ENCODE measurements around the gene APLF.
A peak's percentile ranks its signal among the peaks of the same experiment; 100 is the strongest.
"Not testable (repeated sequence)": the region's sequence is repeated elsewhere in the genome, so short reads cannot be mapped to it uniquely, and the experiment has no call there.

APLF gene

DNA sequence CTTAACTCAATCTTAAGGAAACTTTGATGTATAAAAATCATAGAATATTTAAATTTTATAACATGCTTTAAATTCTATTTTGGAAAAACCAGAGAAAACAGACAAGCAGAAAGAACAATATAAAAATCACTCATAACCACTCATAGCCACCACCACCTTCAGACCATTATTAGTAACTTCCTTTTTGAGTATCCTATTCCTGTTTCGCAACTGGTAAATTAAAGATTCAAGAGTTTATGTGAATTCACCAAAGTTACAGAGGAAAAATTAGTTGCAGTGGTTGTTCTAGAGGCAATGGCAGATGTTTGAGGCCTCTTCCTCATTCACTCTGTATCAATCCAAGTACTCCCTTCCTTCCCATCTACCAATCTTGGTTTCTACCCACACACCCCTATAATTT is 126.7 kb downstream of the APLF start:
- DNase-seq, result no peak

DNA sequence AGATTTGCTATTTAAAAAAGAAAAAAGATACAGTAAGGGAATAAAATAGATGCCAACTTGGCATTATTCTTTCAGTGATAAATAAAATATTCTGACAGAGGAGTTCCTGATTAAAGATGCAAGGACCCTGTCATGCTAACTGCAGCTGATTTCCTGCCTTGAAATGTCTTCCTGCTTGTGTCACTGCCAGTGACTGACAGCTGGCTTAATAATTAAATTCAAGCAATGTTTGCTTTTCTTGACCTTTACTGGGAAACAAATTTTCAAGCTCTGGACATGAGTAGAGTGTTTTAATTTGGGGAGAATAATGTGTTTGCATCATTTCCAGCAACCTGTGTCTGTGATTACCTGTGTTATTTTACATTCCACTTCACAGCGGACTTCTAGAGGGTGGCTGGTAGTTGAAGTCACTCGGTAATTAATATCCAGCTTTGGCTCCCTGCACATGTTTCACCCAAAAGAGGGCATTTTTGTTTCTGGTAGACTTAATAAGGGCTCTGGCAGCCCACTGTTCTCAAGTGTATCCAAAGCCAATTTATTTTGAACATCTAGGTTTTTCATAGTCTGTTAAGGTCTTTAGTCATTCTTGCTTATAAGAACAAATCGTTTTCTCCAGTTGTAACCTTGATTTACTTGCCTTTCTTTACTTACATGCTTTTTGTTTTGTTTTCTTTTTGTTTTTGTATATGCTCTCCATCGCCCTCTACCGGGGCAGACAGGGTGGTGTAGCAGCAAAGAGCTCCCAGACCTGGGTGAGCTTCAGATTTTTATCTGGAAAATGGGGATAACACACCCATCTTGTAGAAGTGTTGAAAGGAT is 127.5 kb downstream of the APLF start:
- DNase-seq, result peak; percentile 57

DNA sequence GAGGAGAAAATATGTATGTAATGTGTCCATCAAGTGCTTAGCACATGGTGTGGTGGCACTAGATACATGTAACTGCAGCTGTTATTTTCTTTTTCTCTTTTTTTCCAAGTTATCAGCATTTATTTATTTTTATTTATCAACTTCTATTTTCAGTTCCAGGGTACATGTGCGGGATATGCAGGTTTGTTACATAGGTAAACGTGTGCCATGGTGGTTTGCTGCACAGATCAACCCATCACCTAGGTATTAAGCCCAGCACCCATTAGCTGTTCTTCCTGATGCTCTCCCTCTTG is 128.1 kb downstream of the APLF start:
- DNase-seq, result not testable (repeated sequence)

DNA sequence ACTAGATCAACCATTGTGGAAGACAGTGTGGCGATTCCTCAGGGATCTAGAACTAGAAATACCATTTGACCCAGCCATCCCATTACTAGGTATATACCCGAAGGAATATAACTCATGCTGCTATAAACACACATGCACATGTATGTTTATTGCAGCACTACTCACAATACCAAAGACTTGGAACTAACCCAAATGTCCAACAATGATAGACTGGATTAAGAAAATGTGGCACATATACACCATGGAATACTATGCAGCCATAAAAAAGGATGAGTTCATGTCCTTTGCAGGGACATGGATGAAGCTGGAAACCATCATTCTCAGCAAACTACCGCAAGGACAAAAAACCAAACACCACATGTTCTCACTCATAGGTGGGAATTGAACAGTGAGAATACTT is 133.1 kb downstream of the APLF start:
- DNase-seq, result not testable (repeated sequence)

DNA sequence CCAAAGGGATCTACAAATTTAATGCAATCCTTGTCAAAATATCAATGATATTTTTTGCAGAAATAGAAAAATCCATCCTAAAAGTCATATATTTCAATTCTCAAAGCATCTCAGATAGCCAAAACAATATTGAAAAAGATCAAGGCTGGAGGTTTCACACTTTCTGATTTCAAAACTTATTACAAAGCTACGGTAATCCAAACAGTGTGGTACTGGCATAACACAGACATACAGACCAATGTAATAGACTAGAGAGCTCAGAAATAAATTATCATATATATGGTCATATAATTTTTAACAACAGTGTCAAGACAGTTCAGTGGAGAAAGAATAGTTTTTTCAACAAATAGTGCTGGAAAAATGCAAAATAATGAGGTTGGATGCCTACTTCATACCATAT is 135.7 kb downstream of the APLF start:
- DNase-seq, result no peak

DNA sequence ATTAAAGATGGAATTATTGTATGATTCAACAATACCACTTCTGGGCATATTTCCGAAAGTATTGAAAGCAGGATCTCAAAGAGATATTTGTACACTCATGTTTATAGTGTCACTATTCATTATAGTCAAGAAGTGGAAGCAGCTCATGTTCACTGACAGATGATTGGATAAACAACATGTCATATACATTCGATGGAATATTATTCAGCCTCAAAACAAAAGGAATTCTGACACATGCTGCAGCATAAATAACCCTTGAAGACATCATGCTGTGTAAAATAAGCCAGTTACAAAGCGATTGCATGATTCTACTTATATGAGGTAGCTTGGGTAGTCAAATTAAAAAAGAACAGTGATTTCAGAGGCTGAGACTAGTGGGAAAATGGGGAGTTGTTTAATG is 136.7 kb downstream of the APLF start:
- no peak for DNase-seq

DNA sequence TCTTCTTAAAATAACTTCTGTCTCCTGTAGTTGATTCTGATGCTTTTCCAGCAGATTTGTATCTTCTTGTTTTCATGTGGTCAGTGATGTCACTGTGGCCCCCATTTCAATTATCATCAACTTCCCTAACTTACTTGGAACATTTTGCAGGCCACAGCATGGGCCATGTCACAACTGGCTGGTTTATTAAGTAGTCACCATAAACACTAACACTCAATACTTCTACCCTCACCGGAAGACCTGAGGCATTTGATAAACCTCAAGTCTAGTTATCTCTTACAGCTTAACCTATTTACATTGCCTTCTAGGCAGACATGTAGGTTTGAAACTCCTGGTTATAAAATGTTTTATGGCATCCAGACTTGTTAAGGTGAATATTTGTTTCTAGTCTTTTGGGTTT is 138.6 kb downstream of the APLF start:
- no peak for DNase-seq

DNA sequence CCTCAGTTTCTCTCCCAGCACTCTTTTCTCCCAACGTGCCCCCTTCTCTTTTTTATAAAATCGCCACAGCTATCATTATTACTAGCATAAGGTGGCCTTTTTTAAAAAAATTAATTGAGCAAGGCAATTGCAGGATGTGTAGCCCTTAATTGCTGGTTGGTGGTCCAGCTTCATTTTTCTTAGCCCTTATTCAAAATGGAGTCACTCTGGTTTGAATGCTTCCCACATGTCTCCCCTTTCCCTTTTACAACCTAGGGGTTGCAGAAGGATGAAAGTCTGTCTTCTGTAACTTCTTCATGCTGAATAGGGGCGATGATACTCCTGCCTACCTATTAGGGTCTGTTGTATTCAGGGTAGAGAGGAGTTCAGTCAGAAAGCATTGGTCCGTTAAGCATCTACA is 139.4 kb downstream of the APLF start:
- DNase-seq, result no peak

DNA sequence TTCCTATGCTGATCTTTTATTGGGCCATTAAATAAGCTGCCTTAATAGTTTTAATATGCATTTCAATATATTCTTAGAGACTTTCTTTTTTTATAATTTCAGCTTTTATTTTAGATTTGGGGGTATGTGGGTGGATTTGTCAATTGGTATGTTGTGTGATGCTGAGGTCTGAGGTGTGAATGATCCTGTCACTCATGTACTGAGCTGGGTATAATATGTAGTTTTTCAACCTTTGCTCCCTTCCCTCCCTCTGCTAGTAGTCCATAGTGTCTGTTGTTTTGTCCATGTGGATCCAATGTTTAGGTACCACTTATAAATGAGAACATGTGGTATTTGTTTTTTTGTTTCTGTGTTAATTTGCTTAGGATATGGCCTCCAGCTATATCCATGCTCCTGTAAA is 140.5 kb downstream of the APLF start:
- DNase-seq, result no peak

DNA sequence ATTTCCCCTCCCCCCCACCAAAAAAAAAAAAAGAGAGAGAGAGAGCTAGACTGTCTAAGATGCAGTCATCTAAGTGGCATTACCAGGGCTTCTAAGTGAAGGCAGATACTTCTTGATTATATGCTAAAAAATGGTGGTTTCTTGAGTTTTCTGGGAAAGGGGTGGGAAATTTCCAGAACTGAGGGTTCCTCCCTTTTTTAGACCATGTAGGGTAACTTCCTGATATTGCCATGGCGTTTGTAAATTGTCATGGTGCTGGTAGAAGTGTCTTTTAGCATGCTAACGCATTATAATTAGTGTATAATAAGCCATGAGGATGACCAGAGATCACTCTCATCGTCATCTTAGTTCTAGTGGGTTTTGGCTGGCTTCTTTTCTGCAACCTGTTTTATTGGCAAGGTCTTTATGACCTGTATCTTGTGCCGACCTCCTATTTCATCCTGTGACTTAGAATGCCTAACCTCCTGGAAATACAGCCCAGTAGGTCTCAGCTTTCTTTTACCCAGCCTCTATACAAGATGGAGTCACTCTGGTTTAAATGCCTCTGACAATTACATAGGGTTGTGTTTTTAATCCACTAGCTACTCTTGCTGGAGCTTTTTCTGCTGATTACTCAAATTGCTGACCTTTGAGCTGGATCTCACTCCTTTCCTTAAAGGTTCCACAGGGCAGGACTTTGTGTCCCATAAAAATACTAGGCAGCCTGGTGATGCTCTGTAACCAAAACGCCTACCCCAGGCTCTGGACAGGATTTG is 145.6 kb downstream of the APLF start:
- no peak for DNase-seq

DNA sequence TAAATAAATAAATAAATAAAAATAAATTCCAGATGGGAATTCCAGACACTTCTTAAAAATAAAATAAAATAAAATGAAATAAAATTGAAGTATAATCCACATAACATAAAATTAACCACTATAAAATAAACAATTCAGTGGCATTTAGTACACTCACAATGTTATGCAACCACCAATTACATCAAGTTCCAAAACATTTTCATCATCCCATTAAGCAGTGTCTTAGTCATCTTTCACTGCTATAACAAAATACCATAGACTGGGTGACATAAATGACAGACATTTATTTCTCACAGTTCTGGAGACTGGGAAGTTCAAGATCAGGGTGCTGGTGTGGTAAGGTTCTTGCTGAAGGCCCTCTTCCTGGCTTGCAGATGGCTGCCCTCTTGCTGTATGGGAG is 153.4 kb downstream of the APLF start:
- DNase-seq, result no peak

DNA sequence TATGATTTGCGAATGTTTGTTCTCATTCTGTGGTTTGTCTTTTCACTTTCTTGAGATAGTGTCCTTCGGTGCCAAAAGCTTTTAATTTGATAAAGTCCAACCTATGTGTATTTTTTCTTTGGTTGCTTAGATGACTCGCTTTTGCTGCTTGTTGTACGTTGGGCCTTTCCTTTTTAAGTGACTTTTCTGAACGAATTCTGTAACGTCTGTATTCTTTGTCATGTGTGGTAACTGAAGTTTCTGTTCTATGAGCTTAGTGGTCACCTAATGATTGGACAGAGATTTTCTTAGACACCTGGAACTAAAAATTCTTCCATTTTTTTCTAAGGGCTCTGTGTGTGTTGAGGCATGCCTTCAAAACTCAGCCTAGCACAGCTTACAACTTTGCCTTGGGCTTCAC is 156.4 kb downstream of the APLF start:
- DNase-seq, result no peak

DNA sequence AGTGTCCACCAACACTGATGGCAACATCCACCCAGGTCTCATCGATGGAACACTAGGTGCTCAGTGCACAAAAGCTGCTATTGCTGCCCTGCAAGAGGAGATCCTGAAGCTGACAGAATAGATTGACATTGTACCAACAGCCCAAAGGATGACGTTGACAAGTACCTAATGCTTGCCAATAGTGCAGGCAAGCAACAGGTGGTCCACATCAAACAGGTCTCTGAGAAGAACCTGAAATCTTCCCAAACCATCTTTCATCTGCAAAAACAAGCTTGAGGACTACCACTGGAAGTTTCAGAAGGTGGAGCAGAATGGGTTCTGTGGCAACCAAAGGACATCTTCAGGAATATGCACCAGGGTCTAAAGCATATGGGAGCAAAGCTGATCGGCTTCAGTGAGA is 160.2 kb downstream of the APLF start:
- DNase-seq, result no peak

All from activated CD8-positive, alpha-beta memory T cell treated with anti-CD3 and anti-CD28 coated beads, Interleukin-2, amount 50 U/mL, for 4 hours (primary cell).